NCI-H1694 (cell line): ENCODE results near the gene PRDM2.

Source experiments
- DNase-seq: peaks from one replicate; lab custom pipeline; 2025; lab: John Stamatoyannopoulos, UW

Gene PRDM2

DNA sequence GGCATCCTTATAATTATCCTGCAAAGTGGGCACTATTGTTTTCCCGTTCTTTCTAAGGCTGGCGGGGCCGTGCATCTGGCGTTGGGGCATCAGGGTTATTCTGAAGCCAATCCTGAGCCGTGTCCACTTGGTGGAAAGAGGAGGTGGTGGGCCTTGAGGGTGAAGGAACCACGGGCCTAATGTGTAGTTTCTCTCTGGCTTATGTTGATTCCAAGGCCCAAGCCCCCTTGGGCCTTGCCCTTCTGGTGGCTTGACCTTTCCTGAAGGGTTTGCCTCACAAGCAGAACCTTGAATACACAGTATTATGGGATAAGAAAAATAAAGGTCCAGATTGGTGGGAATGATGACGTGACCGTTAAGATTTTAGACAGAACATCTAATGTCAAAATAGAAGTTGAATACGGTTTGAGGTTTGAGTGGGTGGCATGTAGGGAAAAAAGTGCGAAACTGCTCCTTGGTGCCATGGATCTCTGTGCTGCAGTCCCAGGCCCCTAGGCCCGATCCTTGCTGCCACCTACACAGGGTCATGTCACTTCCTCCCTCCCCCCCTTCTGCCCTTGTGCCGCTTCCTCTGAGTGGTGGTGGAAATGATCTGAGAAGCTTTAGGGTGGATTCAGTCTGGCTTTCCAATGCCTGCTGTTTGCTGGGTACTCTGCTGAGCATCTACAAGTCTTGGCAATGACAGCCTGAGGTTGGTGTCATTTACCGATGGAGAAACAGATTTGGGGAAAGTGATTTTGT, 90.5 kb downstream of the PRDM2 start:
- DNase-seq: no peak

DNA sequence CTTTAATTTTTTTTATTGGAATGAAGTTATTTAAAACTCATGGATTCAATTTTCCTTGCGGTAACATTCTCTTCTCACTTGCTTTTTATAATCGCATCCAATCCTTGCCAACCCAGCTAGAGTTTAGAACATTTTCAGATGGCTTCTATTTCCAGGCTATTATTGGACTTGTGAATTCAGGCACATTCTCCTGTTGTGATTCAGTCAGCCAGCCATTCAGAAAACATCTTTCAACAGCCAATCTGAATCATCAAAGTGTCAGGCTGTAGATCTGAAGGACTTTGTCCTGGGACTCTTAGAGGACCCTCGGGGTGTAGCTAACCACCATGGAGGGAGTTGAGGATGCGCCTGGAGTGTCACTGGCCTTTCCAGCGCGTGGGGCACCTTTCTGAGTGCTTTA, 92.4 kb downstream of the PRDM2 start:
- no peak for DNase-seq

DNA sequence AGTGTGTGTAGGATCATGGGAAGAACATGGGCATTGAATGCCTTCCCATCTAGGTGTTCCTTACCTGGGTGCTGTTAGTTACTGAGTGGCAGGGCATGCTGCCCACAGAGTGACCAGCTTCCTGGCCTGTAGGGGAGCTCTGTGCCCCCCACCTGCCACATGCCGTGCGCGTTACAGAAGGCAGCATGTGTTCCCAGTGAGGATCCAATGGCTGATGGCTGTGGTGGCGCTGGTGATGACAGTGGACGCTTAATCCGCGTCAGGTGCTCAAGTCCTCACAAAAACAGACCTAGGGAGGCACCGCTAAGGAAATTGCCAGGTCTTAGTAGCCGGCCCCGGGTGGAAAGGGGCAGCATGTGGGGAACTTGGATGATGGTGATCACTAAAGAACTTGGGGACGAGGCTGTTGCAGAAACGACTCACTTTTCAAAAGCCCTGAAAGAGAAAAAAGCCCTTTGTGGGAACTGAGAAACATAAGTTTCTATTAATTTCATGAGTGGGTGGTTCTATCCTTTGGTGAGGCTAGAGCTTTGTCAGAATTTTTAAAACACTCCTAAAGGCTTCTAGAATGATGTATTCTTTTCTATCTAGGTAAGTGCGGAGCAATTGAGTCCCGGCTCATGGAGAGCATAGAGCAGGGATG, 93.2 kb downstream of the PRDM2 start:
- DNase-seq: no peak

DNA sequence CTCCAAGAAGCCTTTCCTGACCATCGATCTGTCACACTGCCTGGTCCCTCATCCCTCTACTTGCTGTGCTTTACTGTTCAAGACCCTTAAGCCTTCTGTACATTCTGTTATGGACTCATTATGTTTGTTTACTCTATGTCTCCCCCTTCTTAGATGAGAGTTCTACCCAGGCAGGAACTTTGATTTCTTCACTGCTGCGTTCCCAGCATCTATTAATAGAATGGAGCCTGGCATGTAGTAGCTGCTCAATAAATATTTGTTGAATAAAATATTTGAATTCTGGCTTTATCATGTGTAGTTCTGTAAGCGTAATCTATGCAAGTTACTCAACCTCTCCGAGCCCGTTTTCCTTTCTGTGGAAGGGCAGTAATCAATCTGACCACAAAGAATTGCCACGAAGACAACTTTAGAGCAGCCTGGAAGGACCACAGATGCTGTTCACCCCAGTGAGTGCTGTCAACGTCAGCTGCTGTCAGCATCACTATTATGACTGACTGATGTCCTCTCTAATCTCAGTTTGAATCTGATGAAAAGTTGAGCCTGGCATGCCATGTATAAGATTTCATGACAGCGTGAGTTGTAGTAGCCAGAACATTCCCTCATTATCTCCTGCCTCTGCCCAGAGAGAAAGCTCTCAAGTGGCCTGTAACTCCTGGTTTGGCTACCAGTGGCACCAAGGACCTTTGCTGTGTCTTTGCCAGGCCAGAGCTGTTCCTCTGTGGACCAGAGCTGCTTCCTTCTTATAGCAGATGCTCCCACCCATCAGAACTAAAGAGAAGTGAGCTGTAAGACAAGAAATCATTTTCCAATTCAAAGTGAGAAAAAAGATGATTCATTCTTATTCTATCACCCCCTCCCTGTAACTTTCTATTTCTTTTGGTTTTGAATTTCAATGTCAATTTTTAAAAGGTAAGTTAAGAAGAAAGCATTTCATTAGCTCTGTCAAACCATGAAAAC, 94.5 kb downstream of the PRDM2 start:
- DNase-seq: no peak

DNA sequence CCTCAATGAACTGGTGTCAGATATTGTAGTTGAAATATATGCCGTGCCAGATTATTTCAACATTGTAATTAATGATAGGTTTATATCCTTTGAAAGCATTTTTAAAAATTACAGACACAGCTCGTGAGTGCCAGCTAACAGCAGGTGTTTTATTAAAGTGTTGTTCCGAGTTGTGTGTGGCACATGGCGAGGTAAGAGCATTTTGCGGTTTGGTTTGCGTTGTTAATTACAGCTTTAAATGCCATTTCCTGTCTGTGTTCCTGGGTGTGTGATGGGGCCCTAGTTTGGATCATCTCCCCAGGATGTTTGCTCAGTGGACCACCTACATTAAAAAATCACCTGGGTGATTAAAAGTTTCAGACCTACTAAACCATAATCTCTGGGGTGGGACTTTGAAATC, 97.4 kb downstream of the PRDM2 start:
- no peak for DNase-seq

DNA sequence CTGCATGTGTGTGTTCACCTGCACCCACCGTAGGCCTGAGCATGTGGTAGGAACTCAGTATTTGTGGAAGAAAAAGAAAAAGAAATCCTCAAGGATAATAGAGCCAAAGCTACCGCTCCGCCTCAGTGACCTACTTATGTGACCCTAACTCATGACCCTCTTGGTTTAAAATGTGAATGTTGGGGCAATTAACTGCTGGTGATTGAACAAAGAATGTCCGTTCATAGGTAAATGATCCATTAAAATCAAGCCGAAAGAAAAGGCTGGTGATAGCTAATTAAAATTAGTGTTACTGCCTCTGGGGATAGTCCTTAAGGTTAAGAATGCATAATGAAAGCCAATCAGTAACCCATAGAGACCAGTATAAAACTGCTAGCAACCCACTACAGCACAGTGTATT, 98.1 kb downstream of the PRDM2 start:
- no peak for DNase-seq

DNA sequence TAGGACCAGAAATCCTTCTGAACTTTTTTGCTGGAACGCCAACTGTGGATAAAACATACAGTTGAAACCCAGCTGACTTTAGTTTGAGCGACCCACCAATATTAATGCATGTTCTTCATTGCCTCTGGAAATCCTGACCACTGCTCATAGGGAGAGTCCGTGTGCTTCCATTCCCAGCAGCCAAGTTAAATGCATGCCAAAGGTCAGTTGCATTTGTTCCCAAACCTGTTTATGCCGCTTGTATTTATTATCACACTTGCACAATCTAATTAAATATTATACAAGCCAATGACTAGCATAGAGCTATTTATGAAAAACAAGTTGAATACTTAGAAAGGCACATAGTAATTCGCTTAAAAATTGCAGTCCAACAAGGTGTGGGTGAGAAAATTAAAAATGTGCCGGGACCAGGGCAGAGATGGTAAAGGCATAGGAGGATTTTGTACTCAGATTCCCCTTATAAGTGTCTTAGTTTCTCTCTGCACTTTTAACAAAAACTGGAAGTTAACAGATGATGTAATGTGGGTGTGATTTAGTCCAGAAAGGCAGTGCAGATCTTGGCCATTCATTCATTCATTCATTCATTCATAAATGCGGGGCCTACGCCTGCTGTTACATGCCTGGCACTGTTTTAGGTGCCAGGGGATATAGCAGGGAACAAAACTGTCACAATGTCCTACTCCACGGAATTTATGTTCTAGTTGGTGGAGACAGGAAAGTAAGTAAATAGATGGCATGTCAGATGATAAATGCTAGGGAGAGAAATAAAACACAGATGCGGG, 99.7 kb downstream of the PRDM2 start:
- DNase-seq: no peak

DNA sequence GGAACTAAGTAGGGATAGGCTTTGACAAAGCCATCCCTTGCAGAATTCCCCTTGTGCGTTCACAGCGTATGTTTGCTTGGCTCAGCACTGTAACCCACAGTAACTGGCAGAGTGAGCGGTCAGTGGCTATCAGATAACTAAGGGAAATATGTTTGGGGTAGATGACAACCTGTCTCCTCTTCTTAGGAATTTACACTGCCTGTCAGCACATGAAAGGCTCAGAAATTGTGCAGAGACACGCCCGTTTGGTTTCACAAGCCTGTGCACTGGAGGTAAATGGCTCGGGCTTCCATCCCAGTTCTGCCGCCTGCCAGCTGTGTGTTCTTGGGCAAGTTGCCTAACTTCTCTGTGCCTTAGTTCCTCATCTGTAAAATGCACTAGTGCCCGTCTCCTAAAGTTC, 101.2 kb downstream of the PRDM2 start:
- DNase-seq: no peak

DNA sequence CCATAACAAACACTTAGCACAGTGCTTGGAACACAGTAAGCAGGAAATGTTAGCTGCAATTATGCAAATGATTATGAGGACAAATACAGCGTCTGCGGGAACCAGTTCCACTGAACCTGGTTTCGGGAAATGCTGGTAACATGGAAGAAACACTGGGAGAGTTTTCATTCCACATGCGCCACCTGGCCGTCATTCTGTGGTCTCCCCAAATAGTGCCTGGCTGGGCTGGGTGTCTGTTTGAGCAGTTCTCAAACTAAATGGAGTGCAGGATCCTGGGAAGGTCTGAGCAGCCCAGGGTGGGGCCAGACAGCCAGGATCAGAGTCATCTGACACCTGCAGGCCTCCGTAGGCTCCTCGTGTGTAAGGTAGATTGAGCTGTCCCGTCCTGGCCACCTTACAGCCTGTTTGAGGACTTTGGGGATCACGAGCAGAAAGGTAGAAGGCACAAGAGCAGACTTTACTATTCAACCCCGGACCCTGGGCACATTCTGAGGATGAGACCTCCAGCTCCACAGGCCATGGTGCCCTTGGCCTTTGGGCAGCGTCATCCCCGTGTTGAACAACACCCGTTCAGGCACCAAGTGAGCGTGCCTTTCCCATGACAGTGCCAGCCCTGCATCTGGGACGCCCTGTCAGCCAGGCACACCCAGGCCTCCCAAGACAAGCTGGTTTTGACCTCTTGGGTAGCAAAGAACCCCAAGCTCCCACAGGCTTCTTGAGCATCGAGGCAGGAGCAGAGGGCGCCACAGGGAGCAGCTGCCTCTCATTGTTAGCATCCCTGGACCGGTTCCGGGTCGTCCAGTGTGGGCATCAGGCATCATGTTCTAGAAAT, 101.9 kb downstream of the PRDM2 start:
- DNase-seq: no peak

DNA sequence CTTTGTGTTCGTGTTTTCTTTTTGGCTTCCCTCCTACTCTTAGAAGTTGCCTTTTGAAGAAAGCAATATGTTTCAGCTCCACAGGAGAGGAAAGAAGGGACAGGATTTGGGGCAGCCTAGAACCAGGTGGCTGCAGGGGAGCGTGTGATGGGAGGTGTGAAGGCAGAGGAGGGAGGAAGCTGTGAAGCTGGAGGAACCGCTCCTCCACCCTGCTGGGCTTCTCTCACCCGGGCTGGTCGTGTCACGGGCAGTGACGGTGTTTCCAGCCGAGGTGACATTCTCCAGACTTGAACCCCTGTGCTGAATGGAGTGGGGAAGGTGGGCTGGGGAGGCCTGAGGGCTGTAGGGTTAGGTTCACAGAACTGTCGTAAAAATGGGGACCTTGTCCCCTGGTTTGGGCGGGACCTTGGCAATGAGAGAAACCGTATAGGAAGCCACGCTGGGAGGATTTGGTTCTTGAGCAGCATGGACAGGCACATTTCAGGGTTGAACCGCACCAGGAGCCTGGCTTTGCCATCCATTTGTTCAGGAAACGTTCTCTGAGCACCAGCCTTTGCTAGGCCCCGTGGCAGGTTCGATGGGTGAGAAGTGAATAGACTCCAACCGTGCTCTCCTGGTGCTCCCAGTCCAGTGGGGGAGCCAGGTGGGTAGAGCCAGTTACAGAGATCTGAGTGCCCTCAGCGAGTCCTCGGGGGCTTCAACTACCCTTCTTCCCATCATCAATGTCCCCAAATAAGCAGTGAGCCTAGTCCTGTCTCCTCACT, 103.0 kb downstream of the PRDM2 start:
- no peak for DNase-seq

DNA sequence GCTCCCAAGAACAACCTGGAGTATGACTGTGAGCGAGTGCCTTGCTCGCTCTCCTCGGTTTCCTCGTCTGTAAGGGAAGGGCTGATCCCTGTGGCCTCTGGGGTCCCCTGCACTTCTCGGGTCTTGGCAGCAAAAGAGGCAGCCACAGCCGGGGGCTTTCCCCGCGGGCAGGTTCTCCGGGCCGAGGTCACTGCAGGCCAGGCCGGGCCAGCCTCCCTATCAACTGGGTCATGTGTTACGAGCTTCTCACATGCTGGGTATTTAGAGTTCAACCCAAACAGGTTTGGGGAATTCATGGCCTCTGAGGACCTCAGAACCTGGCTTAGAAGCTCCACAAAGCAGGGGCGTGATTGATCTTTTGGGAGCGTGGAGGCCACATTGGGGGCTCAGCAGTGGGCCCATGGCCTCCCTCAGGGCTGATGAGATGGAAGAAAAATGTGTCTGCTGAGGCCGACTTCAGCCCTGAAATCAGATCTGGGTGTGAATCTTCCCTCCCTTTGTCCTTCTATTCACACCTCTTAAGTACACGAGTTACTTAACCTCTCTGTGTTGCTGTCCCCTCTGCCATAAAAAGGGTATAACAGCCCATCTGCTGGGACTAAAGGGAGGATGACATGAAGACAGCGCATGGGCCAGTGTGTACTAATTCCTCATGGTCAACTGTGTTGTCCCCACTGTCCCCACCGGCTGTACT, 103.7 kb downstream of the PRDM2 start:
- DNase-seq: no peak

DNA sequence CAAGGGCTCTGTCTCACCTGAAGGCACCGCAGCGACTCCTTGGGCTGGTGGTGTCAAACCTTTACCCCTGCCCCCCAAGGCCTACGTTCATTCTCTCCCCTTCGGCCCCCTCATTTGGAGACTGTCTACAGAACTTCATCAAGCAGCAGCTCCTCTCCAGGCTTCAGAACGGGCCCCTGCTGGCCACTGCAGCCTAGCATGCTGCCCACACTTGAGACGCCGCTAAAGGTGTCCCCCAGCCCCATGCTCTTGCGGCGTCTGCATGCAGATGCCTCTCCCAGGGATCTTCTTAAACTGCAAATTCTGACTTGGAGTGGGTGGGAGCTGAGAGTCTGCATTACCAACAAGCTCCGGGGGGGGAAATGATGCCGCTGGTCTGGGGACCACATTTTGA, 104.2 kb downstream of the PRDM2 start:
- DNase-seq: no peak

DNA sequence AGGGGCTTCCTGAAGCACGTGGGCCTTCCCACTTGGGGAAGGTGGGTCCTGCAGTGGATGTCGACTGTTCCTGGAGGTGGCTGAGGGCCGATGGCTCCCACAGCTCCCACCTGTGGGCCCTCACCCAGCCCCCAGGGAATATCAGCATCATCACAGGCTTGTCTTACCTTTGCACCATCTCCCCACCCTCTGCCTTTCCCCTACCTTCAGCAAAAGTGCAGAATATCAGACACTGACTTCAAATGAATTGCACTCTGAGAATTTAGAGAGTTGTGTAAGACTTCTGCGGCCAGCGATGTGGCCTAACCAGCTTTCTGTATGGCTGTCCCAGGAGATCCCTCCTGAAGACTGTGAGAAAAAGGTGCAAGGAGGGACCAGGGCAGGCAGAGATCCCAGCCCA, 105.4 kb downstream of the PRDM2 start:
- no peak for DNase-seq

DNA sequence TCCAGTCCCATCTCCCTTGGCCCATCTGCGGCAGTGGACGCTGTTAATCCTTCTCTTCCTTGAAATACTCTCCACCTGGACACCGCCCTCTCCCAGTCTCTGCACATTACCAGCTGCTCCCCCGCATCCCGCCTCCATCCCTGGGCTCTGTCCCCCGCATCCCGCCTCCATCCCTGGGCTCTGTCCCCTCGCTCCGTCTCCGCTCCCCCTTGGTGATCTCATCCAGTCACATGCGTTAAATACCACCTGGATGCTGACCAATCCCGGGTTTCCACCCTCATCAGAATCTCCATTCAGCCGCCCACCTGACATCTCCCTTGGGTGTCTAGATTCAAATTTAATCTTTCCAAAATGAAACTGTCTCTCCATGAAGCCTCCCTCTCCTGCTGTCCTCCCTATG, 106.1 kb downstream of the PRDM2 start:
- no peak for DNase-seq

DNA sequence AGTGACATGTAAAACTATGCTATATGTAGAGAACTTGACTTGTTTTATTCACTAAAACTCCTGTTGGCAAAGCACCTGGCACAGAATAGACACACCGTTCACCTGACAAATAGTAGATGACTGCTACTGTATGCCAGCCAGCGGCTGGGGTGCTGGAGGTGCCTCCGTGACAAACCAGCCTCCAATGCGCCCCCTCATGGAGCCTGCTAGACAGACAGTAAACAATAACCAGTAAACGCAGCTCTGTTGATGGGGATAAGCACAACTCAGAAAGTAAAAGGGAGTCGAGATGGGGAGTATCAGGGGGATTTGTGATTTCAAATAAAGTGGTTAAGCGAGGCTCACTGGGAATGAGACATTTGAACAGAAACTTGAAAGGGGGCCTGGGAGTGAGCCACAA, 107.2 kb downstream of the PRDM2 start:
- DNase-seq: peak; percentile 5

DNA sequence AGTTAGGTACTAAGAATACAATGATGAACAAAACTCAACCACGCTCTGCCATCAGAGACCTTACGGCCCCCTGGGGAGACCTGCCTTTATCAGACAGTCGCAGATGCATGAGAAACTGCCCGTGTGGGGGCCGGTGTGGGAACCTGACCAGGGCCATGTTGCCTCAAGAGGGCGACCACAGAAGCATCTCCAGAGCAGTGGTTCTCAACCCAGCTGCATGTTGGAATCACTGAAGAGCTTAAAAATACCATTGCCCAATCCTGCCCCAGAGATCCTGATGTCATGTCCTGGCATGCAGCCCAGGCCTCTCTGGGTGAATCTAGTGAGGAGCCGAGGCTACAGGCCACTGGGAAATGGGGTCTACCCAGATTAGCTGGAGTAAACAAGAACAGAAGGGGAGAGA, 108.7 kb downstream of the PRDM2 start:
- peak; percentile 59 for DNase-seq

DNA sequence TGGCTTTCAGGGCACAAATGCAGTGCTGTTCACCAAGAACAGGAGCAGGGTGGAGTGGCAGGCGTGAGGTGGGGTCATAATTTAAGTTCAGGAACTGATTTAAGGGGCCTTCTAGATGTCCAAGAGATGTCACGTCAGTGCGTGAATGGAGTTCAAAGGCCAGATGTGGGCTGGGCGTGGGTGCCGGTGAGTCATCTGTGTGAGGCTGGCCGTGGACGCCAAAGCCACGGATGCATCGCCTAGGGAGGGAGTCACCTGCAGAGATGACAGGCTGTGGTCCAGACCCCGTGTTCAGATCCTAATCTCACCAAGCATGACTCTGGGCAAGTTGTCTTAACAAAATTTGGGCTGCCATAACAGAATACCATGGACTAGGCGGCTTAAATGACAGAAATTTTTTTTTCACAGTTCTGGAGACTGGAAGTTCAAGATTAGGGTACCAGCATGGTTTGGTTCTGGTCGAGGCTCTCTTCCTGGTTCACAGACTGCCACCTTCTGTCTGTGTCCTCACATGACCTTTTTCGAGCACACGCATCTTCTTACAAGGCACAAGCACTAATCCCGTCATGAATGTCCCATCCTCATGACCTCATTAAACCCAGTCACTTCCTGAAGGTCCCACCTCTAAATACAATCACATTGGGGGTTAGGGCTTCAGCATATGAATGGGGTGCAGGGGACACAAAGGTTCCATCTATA, 109.6 kb downstream of the PRDM2 start:
- no peak for DNase-seq

DNA sequence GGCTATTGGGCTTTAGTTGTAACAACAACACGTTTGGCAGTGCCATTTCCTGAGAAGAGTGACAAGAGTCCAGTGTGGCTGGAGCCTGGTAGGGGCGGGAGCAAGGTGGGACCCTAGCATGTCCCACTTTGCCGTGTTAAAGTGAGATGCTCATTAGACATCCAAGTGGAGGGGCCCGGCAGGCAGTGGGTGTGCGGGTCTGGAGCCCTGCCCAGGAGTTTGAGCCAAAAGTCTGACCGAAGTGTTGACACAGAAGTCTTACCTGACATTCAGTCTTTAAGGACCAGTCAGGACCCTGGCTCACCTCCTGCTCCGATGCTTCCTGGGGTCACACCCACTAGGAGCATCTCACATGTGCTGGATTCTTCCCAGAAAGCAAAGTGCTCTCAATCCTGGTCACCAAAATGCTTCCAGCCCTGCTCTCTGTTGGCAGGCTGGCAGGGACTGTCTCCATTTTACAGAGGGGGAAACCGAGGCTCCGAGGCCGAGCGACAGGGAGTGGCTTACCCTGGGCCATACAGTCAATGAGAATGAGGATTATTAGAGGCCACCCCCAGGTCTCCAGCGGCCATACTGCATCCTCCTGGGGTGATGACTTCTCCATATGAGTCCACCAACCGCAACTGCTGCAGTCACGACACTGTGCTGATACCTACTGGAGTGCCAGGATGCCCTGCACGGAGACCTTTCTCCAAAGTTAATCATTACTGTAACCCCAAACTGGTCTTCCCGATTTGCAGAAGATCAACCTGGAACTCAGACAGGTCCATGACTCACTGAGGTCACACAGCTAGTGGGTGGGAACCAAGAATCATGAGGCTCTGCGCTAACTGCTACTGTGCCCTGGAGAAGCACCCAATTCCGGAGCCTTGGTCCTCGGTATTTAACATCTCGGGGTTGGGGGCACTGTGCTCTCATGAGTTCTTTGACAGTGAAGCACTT, 112.7 kb downstream of the PRDM2 start:
- no peak for DNase-seq
